Neural cell (in vitro differentiated cells): ENCODE measurements around the gene ZNF580. TPM values are rescaled to one million over a fixed set of nuclear protein-coding genes. Genes with fewer than 3 reads are reported as not detected.

Experiments
- H2AFZ ChIP-seq: fragments of 200-600, 300-800 bp; sonication (generic), shearing (Covaris generic); 2 replicates; pipeline ENCODE4 v1.6.0; 2014; ENCODE audit warnings: low read depth, mild to moderate bottlenecking, antibody characterized with exemption, low read length, moderate library complexity
- H3F3A ChIP-seq: fragments of 200-600 bp; shearing (Covaris generic); 2 replicates; pipeline ENCODE4 v1.6.1; 2016; ENCODE audit warnings: mild to moderate bottlenecking, moderate library complexity, mixed read lengths, antibody characterized with exemption, low read length; ENCODE audit not compliant: insufficient read depth, poor library complexity, severe bottlenecking
- H3K27ac ChIP-seq: fragments of 200-600, 300-800 bp; sonication (generic), shearing (Covaris generic); 2 replicates; pipeline ENCODE4 v1.5.1; 2014; ENCODE audit warnings: mild to moderate bottlenecking, low read length, moderate library complexity
- H3K27me3 ChIP-seq: fragments of 300-800, 200-600 bp; sonication (generic), shearing (Covaris generic); 2 replicates; pipeline ENCODE4 v1.6.0; 2014; ENCODE audit warnings: mild to moderate bottlenecking, low read depth, low read length, moderate library complexity; ENCODE audit not compliant: insufficient read depth
- H3K36me3 ChIP-seq: fragments of 300-800, 200-600 bp; sonication (generic), shearing (Covaris generic); 2 replicates; pipeline ENCODE4 v1.5.1; 2014; ENCODE audit warnings: mild to moderate bottlenecking, antibody characterized with exemption, low read length, moderate library complexity; ENCODE audit not compliant: insufficient read depth
- H3K4me2 ChIP-seq: fragments of 300-800, 200-600 bp; sonication (generic), shearing (Covaris generic); 2 replicates; pipeline ENCODE4 v1.6.0; 2014; ENCODE audit warnings: mild to moderate bottlenecking, low read length
- H3K4me3 ChIP-seq: fragments of 300-800, 200-600 bp; sonication (generic), shearing (Covaris generic); 2 replicates; pipeline ENCODE4 v1.5.1; 2014; ENCODE audit warnings: mild to moderate bottlenecking, low read length, moderate library complexity
- H3K79me2 ChIP-seq: fragments of 200-600 bp; shearing (Covaris generic); replicated peaks from 2 replicates; pipeline ENCODE4 v1.6.0; 2014; ENCODE audit warnings: mild to moderate bottlenecking, low read length, moderate library complexity; ENCODE audit not compliant: insufficient read depth
- H3K9ac ChIP-seq: fragments of 300-800, 200-600 bp; sonication (generic), shearing (Covaris generic); 2 replicates; pipeline ENCODE4 v1.6.1; 2016; ENCODE audit warnings: mild to moderate bottlenecking, low read length, mixed read lengths
- H3K9me2 ChIP-seq: fragments of 200-600 bp; shearing (Covaris generic); 2 replicates; pipeline ENCODE4 v1.6.1; 2016; ENCODE audit warnings: mild to moderate bottlenecking, low read length, mixed read lengths; ENCODE audit not compliant: insufficient read depth
- H3K9me3 ChIP-seq: fragments of 200-600, 300-800 bp; sonication (generic), shearing (Covaris generic); 2 replicates; pipeline ENCODE4 v1.6.1; 2016; ENCODE audit warnings: mild to moderate bottlenecking, mixed run types, low read length, moderate library complexity, mixed read lengths
- H4K20me1 ChIP-seq: fragments of 200-600 bp; shearing (Covaris generic); 2 replicates; pipeline ENCODE4 v1.6.1; 2016; ENCODE audit warnings: mild to moderate bottlenecking, mixed run types; ENCODE audit not compliant: insufficient read depth
- CTCF ChIP-seq: fragments of 450-650 bp; IDR thresholded peaks from 2 replicates; pipeline ENCODE4 v1.5.1; 2014; ENCODE audit warnings: antibody characterized with exemption, mild to moderate bottlenecking, moderate library complexity; ENCODE audit not compliant: poor library complexity, severe bottlenecking
- EP300 ChIP-seq: fragments of 450-650 bp; conservative IDR thresholded peaks from 2 replicates; pipeline ENCODE4 v1.6.1; 2014; ENCODE audit warnings: antibody characterized with exemption, mild to moderate bottlenecking, moderate library complexity; ENCODE audit not compliant: poor library complexity, severe bottlenecking
- EZH2 ChIP-seq: fragments of 200-600, 300-800 bp; shearing (Covaris generic), sonication (generic); IDR thresholded peaks from 2 replicates; pipeline ENCODE4 v1.6.1; 2014; ENCODE audit warnings: antibody characterized with exemption, low read length, borderline replicate concordance, mild to moderate bottlenecking; ENCODE audit not compliant: insufficient read depth, poor library complexity, severe bottlenecking
- MXI1 ChIP-seq: fragments of 450-650 bp; conservative IDR thresholded peaks from 2 replicates; pipeline ENCODE4 v1.6.1; 2014; ENCODE audit warnings: antibody characterized with exemption, mild to moderate bottlenecking; ENCODE audit not compliant: poor library complexity, severe bottlenecking
- POLR2AphosphoS5 ChIP-seq: IDR thresholded peaks from 2 replicates; pipeline ENCODE4 v1.6.1; 2012
- RAD21 ChIP-seq: fragments of 450-650 bp; conservative IDR thresholded peaks from 2 replicates; pipeline ENCODE4 v1.6.1; 2014; ENCODE audit warnings: antibody characterized with exemption, mild to moderate bottlenecking, moderate library complexity
- REST ChIP-seq: IDR thresholded peaks from 2 replicates; pipeline ENCODE4 v1.6.1; 2012; ENCODE audit warnings: borderline replicate concordance
- SMC3 ChIP-seq: fragments of 450-650 bp; conservative IDR thresholded peaks from 2 replicates; pipeline ENCODE4 v1.6.1; 2014; ENCODE audit warnings: antibody characterized with exemption, mild to moderate bottlenecking, moderate library complexity; ENCODE audit not compliant: poor library complexity
- TAF1 ChIP-seq: IDR thresholded peaks from 2 replicates; pipeline ENCODE4 v1.6.1; 2012; ENCODE audit warnings: low read depth
- polyA plus RNA-seq: library from polyadenylated mRNA; depleted of rRNA; stranded (reverse); fragments of >200 nt; gene quantifications from 2 replicates; pipeline ENCODE4 v1.2.3, GENCODE V29; 2014

ZNF580 gene
- polyA plus RNA-seq, 1 donor from 2014 or later, result 11.7 TPM

GRCh38 chr19:55642153-55643002 is 1.6 kb downstream of the ZNF580 start:
- H3K9me3 ChIP-seq, result no peaks in the 10 kb centered on the region
- no peak overlapping the region for H3K27ac ChIP-seq
- no peak for TF ChIP-seq EP300
- TF ChIP-seq EZH2, result no peak
- TF ChIP-seq REST, result no peak
- no peak for TF ChIP-seq POLR2AphosphoS5
- TF ChIP-seq RAD21, result no peak
- no peak for TF ChIP-seq TAF1
- no peak for TF ChIP-seq SMC3
- TF ChIP-seq CTCF, result no peak
- TF ChIP-seq MXI1, result no peak
- peak overlapping the region; percentile 88 for H3K9ac ChIP-seq
- no peaks in the 10 kb centered on the region for H3K36me3 ChIP-seq
- H3K4me3 ChIP-seq, result peak overlapping the region; percentile 78
- H4K20me1 ChIP-seq, result no peaks in the 10 kb centered on the region
- H3K79me2 ChIP-seq, result peaks cover 32% of the 10 kb centered on the region
- H3F3A ChIP-seq, result no peaks in the 10 kb centered on the region
- peak overlapping the region; percentile 91 for H3K4me2 ChIP-seq
- H2AFZ ChIP-seq, result no peak overlapping the region
- H3K27me3 ChIP-seq, result no peaks in the 10 kb centered on the region
- no peaks in the 10 kb centered on the region for H3K9me2 ChIP-seq

- peak; percentile 61 for TF ChIP-seq POLR2AphosphoS5
- no peak for TF ChIP-seq RAD21
- no peak for TF ChIP-seq EP300
- TF ChIP-seq MXI1, result peak; percentile 49
- no peak for TF ChIP-seq CTCF
- no peak for TF ChIP-seq TAF1
- TF ChIP-seq EZH2, result no peak
- TF ChIP-seq REST, result peak; percentile 29
- TF ChIP-seq SMC3, result no peak
- Histone ChIP-seq H3K9me2 (no peaks in the 10 kb centered on the region), H2AFZ (no peak within 1 kb of the TSS), H3K9ac (peak within 1 kb of the TSS; percentile 88), H3K4me3 (peak within 1 kb of the TSS; percentile 78), H4K20me1 (no peaks in the 10 kb centered on the region), H3K27me3 (no peaks in the 10 kb centered on the region), H3K36me3 (no peaks in the 10 kb centered on the region), H3F3A (no peaks in the 10 kb centered on the region), H3K79me2 (peaks cover 33% of the 10 kb centered on the region), H3K27ac (peak within 1 kb of the TSS; percentile 51), H3K4me2 (peak within 1 kb of the TSS; percentile 79), H3K9me3 (no peaks in the 10 kb centered on the region)
Observed at GRCh38 chr19:55643003-55643886, 2.4 kb downstream of the ZNF580 start, which contains the start of gene ZNF581. Gene ZNF581 (plus strand): TSS chr19:55643649. CDS start chr19:55644572, 923 bp downstream.
